ENCODE data around the gene M6PR.
"Not testable (repeated sequence)": the region's sequence is repeated elsewhere in the genome, so short reads cannot be mapped to it uniquely, and the experiment has no call there.

- not testable (repeated sequence) for TF ChIP-seq JUND (IDR thresholded peaks at IDR 0.05; ENCODE audit: low read length); POLR2A (IDR thresholded peaks at IDR 0.05; ENCODE audit: control extremely low read depth in 1 of 2, low read depth in 2 of 2, low read length in 2 of 2); JUN (IDR thresholded peaks at IDR 0.05; ENCODE audit: low read depth, low read length); ASH2L (IDR thresholded peaks at IDR 0.05; ENCODE audit: low read length); POLR2AphosphoS5 (IDR thresholded peaks at IDR 0.05; ENCODE audit: low read depth, low read length); TEAD4 (IDR thresholded peaks at IDR 0.05; ENCODE audit: low read depth, low read length)
These were observed 17.0 kb downstream of the M6PR start for GRCh38 chr12:8932464-8932863.

All from H1 (cell line).